Thoracic aorta (tissue), 2 donors: ENCODE data around the gene ZP1. TPM values are rescaled to one million over a fixed set of nuclear protein-coding genes. Genes with fewer than 3 reads are reported as not detected.

Experiments used
- ATAC-seq: fragments of 150-250 bp; one replicate; pipeline ENCODE4 v1.8.0; 2017; ENCODE audit warnings: low read depth; ENCODE audit not compliant: insufficient number of reproducible peaks, low FRiP score
- DNase-seq: peaks from one replicate; pipeline ENCODE4 v3.0.0-alpha.2; 2020; ENCODE audit warnings: low spot score
- H3K27ac ChIP-seq, 2 donors: fragments of 200-600 bp; sonication (generic); 1 replicate in 1 of 2; 2 replicates in 1 of 2; pipeline ENCODE4 v1.5.1; 2016; ENCODE audit warnings: mild to moderate bottlenecking in 2 of 2, moderate library complexity in 2 of 2
- H3K27me3 ChIP-seq: fragments of 200-600 bp; sonication (generic); replicated peaks from 2 replicates; pipeline ENCODE4 v1.6.0; 2016; ENCODE audit warnings: mild to moderate bottlenecking; ENCODE audit not compliant: insufficient read depth
- H3K36me3 ChIP-seq: fragments of 200-600 bp; sonication (generic); one replicate; pipeline ENCODE4 v1.5.1; 2016
- H3K4me1 ChIP-seq, 2 donors: fragments of 200-600 bp; sonication (generic); 1 replicate in 1 of 2; 2 replicates in 1 of 2; pipeline versions ENCODE4 v1.5.1 to v1.6.0; 2016; ENCODE audit warnings: low read depth in 2 of 2, mild to moderate bottlenecking in 1 of 2; ENCODE audit not compliant: control insufficient read depth in 1 of 2
- H3K4me3 ChIP-seq: fragments of 200-600 bp; sonication (generic); 2 replicates; pipeline ENCODE4 v1.5.1; 2016; ENCODE audit warnings: mild to moderate bottlenecking
- H3K9me3 ChIP-seq: fragments of 200-600 bp; sonication (generic); 2 replicates; pipeline ENCODE4 v1.5.1; 2016
- total RNA-seq, 2 donors: library from RNA; depleted of rRNA; stranded (reverse); fragments of >200 nt; gene quantifications; one replicate each; pipeline versions ENCODE4 v1.1.0 to v1.2.3, GENCODE V29; 2016
- TF ChIP-seq, protein P1 (sequence below): fragments of 200-600 bp; sonication (generic); IDR thresholded peaks from one replicate; pipeline ENCODE4 v1.5.1; 2019; ENCODE audit warnings: antibody characterized with exemption

Gene ZP1
- total RNA-seq, 2 donors from 2014 or later = not detected

DNA sequence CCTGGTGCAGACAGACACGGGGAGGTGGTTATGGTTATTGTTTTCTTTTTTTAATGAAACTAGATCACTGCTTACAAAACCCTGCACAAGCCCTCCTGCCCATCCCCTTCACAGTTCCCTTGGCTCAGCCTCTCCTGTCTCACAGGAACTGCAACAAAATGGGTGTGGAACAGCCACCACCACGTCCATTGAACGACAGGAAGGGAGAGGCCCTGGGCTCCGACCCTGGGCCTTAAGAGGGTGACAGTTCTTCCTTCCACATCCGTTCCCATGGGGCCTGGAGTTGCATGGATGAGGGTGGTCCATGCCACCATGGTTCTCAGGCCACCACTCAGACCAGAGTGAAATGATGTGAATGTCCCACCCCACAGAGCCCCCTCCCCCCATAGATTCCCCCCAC, 23.4 kb downstream of the ZP1 start:
- no peak overlapping the region for H3K27ac ChIP-seq
- H3K4me1 ChIP-seq = no peaks in the 10 kb centered on the region
- no peaks in the 10 kb centered on the region for H3K9me3 ChIP-seq
- ATAC-seq = no peak
- TF ChIP-seq, protein P1, sequence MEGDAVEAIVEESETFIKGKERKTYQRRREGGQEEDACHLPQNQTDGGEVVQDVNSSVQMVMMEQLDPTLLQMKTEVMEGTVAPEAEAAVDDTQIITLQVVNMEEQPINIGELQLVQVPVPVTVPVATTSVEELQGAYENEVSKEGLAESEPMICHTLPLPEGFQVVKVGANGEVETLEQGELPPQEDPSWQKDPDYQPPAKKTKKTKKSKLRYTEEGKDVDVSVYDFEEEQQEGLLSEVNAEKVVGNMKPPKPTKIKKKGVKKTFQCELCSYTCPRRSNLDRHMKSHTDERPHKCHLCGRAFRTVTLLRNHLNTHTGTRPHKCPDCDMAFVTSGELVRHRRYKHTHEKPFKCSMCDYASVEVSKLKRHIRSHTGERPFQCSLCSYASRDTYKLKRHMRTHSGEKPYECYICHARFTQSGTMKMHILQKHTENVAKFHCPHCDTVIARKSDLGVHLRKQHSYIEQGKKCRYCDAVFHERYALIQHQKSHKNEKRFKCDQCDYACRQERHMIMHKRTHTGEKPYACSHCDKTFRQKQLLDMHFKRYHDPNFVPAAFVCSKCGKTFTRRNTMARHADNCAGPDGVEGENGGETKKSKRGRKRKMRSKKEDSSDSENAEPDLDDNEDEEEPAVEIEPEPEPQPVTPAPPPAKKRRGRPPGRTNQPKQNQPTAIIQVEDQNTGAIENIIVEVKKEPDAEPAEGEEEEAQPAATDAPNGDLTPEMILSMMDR = no peak
- peaks cover 8% of the 10 kb centered on the region for H3K36me3 ChIP-seq
- DNase-seq = no peak
- no peaks in the 10 kb centered on the region for H3K27me3 ChIP-seq
- H3K4me3 ChIP-seq = no peak overlapping the region

DNA sequence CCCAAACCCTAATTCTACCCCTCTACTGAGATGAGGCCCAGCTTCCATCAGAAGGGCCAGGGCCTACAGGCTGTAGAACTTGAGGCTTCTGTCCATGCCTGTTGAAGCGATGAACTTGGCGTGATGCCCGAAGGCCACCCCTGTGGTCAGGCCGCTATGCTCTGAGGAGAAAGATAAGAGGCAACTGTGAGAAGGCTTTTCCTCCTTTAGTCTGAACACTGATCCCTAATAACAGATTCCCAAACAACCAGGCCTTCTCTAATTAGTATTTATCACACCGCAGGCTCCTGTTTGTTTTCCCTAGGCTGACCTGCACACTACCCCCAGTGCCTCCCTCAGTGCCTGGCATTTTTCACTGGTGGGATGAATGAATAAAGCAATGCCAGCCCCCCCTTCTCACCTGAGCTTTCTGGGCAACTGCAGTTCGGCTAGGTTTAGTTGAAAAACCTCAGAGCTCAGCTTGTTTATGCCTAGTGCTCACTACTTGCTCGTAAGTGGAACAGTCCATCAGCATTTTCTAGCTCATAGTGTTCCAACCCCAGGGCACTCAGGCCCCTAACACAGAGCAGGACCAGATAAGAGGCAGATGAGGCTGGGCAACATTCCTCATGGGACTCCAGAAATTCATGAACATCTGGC, 23.9 kb downstream of the ZP1 start:
- Histone ChIP-seq H3K4me1 (no peaks in the 10 kb centered on the region), H3K27me3 (no peaks in the 10 kb centered on the region), H3K9me3 (no peaks in the 10 kb centered on the region), H3K36me3 (peaks cover 11% of the 10 kb centered on the region), H3K4me3 (no peak overlapping the region), H3K27ac (no peak overlapping the region)
- TF ChIP-seq, protein P1 = no peak
- ATAC-seq (no peak), DNase-seq (no peak)

GRCh38 chr11:60895687-60896086, 28.3 kb downstream of the ZP1 start:
- Histone ChIP-seq H3K4me3 (no peak overlapping the region), H3K27ac (no peak overlapping the region), H3K9me3 (no peaks in the 10 kb centered on the region), H3K27me3 (no peaks in the 10 kb centered on the region), H3K36me3 (peaks cover 41% of the 10 kb centered on the region), H3K4me1 (no peaks in the 10 kb centered on the region)
- ATAC-seq (no peak), DNase-seq (no peak)
- TF ChIP-seq, protein P1 = no peak

- Histone ChIP-seq H3K27me3 (no peaks in the 10 kb centered on the region), H3K4me1 (no peaks in the 10 kb centered on the region), H3K36me3 (peaks cover 58% of the 10 kb centered on the region), H3K4me3 (no peak overlapping the region), H3K9me3 (no peaks in the 10 kb centered on the region), H3K27ac (no peak overlapping the region)
- ATAC-seq (no peak), DNase-seq (no peak)
- TF ChIP-seq, protein P1 = no peak
Measured at GRCh38 chr11:60897496-60897895, 30.2 kb downstream of the ZP1 start.

GRCh38 chr11:60899046-60899936, 31.9 kb downstream of the ZP1 start:
- DNase-seq = no peak
- Histone ChIP-seq H3K36me3 (peaks cover 60% of the 10 kb centered on the region), H3K27me3 (no peaks in the 10 kb centered on the region), H3K4me1 (peaks cover 0 to under 1% of the 10 kb centered on the region in 2 donors), H3K27ac (no peak overlapping the region), H3K9me3 (no peaks in the 10 kb centered on the region), H3K4me3 (no peak overlapping the region)
- ATAC-seq = no peak
- TF ChIP-seq, protein P1 = peak; percentile 91
